ENCODE results near the gene ASTN2. TPM values are rescaled to one million over a fixed set of nuclear protein-coding genes. Genes with fewer than 3 reads are reported as not detected.

ASTN2 gene
- total RNA-seq, 2 experiments from 2014 or later, result 3.9 TPM

GRCh38 chr9:116661037-116661954, 753.6 kb downstream of the ASTN2 start:
- DNase-seq, result no peak
- no peaks in the 10 kb centered on the region for H3K36me3 Mint-ChIP-seq
- H3K4me3 Mint-ChIP-seq, result no peak overlapping the region
- no peak overlapping the region for H3K27ac Mint-ChIP-seq
- peaks cover 1% of the 10 kb centered on the region for H3K9me3 Mint-ChIP-seq
- no peaks in the 10 kb centered on the region for H3K4me1 Mint-ChIP-seq
- H3K27me3 Mint-ChIP-seq, result no peaks in the 10 kb centered on the region

DNA sequence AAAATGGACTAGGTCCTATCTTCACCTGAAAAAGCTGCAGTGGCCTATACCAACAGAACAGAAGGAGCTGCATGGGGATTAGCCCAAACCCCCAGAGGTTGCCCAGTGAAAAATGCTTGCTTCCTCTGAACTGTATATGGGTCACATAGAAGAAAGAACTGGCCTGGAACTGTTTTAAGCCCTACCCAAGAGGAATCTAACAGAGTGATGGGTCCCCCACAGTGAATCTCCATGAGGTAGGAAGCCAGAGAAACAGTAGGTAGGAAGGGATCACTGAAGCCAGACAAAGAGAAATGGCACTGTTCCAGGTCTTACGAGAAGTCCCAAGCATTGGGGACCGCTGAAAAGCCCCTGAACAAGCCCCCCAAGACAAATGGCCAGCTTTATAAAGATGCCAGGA, 756.6 kb downstream of the ASTN2 start:
- H3K9me3 Mint-ChIP-seq, result no peaks in the 10 kb centered on the region
- no peak overlapping the region for H3K27ac Mint-ChIP-seq
- DNase-seq, result no peak

DNA sequence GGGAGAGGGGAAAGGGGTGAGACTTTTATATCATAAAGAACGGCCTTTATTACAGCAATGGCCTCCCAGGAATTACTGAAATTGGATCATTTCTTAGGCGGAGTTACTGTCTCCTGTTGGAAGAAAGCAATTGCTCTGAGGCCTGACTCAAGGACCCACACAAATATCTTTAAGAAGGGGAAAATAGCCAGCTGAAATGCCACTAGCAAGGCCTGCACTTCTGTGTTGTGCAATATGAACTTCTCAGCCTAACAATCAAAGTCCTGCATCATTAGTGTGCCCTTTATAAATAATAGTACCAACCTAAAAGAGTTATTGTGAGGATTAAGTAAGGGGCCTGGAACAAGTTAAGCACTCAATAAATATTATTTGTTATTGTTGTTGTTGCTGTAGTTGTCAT, 757.9 kb downstream of the ASTN2 start:
- Mint-ChIP-seq H3K4me3 (no peak overlapping the region), H3K36me3 (no peaks in the 10 kb centered on the region), H3K27ac (no peak overlapping the region), H3K9me3 (no peaks in the 10 kb centered on the region), H3K4me1 (no peaks in the 10 kb centered on the region), H3K27me3 (no peaks in the 10 kb centered on the region)
- DNase-seq, result no peak

More for the DNA sequence above, 756.6 kb downstream of the ASTN2 start:
- Mint-ChIP-seq H3K4me3 (no peak overlapping the region), H3K4me1 (no peaks in the 10 kb centered on the region), H3K27me3 (no peaks in the 10 kb centered on the region), H3K36me3 (no peaks in the 10 kb centered on the region)

GRCh38 chr9:116656501-116656971, 758.3 kb downstream of the ASTN2 start:
- DNase-seq, result no peak
- peaks cover 2% of the 10 kb centered on the region for H3K36me3 Mint-ChIP-seq
- no peaks in the 10 kb centered on the region for H3K27me3 Mint-ChIP-seq
- no peaks in the 10 kb centered on the region for H3K4me1 Mint-ChIP-seq
- no peak overlapping the region for H3K27ac Mint-ChIP-seq
- no peaks in the 10 kb centered on the region for H3K9me3 Mint-ChIP-seq
- H3K4me3 Mint-ChIP-seq, result no peak overlapping the region

DNA sequence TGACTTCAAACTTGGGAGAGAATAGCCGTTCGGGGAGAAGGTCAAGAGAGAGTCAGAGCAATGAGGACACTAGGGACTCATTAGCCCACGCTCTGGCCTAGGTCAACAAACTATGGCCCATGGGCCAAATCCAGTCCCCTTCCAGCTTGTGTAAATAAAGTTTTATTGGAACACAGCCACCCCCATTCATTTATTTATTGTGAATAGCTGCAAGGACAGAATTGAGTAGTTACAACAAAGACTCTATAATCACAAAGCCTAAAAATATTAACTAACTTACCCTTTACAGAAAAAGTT, 760.9 kb downstream of the ASTN2 start:
- Mint-ChIP-seq H3K27ac (no peak overlapping the region), H3K36me3 (peaks cover 15% of the 10 kb centered on the region), H3K4me3 (no peak overlapping the region), H3K4me1 (no peaks in the 10 kb centered on the region), H3K9me3 (no peaks in the 10 kb centered on the region), H3K27me3 (no peaks in the 10 kb centered on the region)
- no peak for DNase-seq

DNA sequence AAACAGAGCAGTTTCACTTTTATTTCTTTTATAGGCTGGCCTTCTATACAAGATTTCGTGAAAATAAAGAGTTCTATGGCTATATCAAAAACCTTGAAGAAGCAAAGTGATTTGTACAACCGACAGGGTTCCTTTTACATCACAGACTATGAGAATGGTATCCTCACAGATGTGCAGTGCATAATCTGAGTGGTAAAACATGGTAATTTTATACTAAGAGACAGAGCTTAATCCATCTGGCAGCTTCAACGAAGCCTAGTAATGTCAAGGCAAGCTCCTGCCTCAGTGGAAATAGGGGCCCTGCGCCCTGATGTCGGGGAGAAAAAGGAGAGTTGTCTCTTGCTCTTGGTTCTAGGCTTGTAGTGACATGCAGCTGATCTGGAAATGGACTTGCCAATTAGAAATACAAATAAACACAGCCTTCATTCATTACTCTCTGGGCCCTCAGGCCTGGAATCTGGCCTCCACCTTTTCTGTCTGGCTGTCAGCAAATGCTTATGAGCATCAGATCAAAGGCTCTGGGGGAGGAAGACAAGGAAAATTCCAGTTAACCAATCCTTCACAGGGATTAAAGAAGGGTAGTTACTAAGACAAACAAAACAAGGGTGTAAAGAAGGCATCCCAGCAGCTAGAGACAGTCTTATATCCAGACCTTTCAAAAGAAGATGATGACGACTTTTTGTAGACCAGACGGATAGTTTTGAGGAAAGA, 761.4 kb downstream of the ASTN2 start:
- Mint-ChIP-seq H3K27me3 (no peaks in the 10 kb centered on the region), H3K4me1 (no peaks in the 10 kb centered on the region), H3K4me3 (no peak overlapping the region), H3K36me3 (peaks cover 15% of the 10 kb centered on the region), H3K27ac (no peak overlapping the region), H3K9me3 (no peaks in the 10 kb centered on the region)
- no peak for DNase-seq

DNA sequence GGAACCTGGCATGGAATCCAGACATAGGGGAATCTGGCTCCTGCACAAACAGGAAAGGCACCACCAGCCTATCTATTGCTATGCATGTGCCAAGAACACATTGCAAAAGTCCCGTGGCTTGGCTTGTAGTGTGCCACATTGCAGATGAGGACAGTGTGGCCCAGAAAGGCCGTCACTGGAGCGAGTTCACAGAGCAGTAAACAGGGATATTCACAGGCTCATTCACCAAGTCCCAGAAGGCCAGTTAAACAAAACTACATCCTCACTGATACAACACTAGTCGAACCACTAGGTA, 767.4 kb downstream of the ASTN2 start:
- H3K36me3 Mint-ChIP-seq, result peaks cover 17% of the 10 kb centered on the region
- H3K4me1 Mint-ChIP-seq, result no peaks in the 10 kb centered on the region
- H3K9me3 Mint-ChIP-seq, result no peaks in the 10 kb centered on the region
- H3K27ac Mint-ChIP-seq, result no peak overlapping the region
- H3K27me3 Mint-ChIP-seq, result no peaks in the 10 kb centered on the region
- no peak for DNase-seq
- no peak overlapping the region for H3K4me3 Mint-ChIP-seq

- Mint-ChIP-seq H3K9me3 (no peaks in the 10 kb centered on the region), H3K4me1 (no peaks in the 10 kb centered on the region), H3K36me3 (peaks cover 17% of the 10 kb centered on the region)
Measured at GRCh38 chr9:116646661-116647514, 768.0 kb downstream of the ASTN2 start.

GRCh38 chr9:116644091-116644688, 770.7 kb downstream of the ASTN2 start:
- no peak overlapping the region for H3K27ac Mint-ChIP-seq
- no peak overlapping the region for H3K4me3 Mint-ChIP-seq
- H3K27me3 Mint-ChIP-seq, result no peaks in the 10 kb centered on the region
- DNase-seq, result no peak
- H3K9me3 Mint-ChIP-seq, result no peaks in the 10 kb centered on the region
- peaks cover 2% of the 10 kb centered on the region for H3K36me3 Mint-ChIP-seq
- no peaks in the 10 kb centered on the region for H3K4me1 Mint-ChIP-seq

More at GRCh38 chr9:116646661-116647514, 768.0 kb downstream of the ASTN2 start:
- H3K27me3 Mint-ChIP-seq, result no peaks in the 10 kb centered on the region
- no peak overlapping the region for H3K4me3 Mint-ChIP-seq
- DNase-seq, result no peak
- H3K27ac Mint-ChIP-seq, result no peak overlapping the region

DNA sequence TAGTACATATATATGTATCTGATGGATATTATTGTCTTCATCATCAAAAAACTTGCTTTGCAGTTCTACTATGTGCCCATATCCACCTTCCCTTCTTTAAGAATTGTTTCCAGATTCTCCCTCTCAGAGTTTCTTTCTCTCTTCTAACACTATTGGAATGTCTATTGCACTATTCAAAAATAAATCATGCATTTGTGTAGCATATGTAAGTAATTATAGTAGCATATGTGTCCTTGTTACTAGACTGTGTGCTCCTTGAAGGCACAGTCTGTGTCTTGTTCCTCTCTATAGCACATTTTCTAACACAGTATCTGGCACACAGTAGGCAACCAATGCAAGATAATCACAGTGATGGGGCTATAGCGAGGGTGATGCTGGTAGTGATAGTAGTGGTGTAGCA, 771.2 kb downstream of the ASTN2 start:
- H3K9me3 Mint-ChIP-seq, result no peaks in the 10 kb centered on the region
- no peak overlapping the region for H3K4me3 Mint-ChIP-seq
- no peaks in the 10 kb centered on the region for H3K4me1 Mint-ChIP-seq
- H3K36me3 Mint-ChIP-seq, result peaks cover 2% of the 10 kb centered on the region
- no peaks in the 10 kb centered on the region for H3K27me3 Mint-ChIP-seq
- no peak for DNase-seq
- H3K27ac Mint-ChIP-seq, result no peak overlapping the region

- DNase-seq, result no peak
- H3K27me3 Mint-ChIP-seq, result no peaks in the 10 kb centered on the region
Measured at GRCh38 chr9:116641292-116642059, 773.4 kb downstream of the ASTN2 start.

GRCh38 chr9:116639251-116639741, 775.6 kb downstream of the ASTN2 start:
- no peak overlapping the region for H3K27ac Mint-ChIP-seq
- H3K27me3 Mint-ChIP-seq, result no peaks in the 10 kb centered on the region
- no peaks in the 10 kb centered on the region for H3K4me1 Mint-ChIP-seq
- no peak overlapping the region for H3K4me3 Mint-ChIP-seq
- H3K9me3 Mint-ChIP-seq, result no peaks in the 10 kb centered on the region
- H3K36me3 Mint-ChIP-seq, result peaks cover 10% of the 10 kb centered on the region
- DNase-seq, result no peak

More at GRCh38 chr9:116641292-116642059, 773.4 kb downstream of the ASTN2 start:
- Mint-ChIP-seq H3K9me3 (no peaks in the 10 kb centered on the region), H3K4me3 (no peak overlapping the region), H3K4me1 (no peaks in the 10 kb centered on the region), H3K27ac (no peak overlapping the region), H3K36me3 (peaks cover 12% of the 10 kb centered on the region)

- DNase-seq, result no peak
- H3K4me1 Mint-ChIP-seq, result peaks cover 4% of the 10 kb centered on the region
- no peaks in the 10 kb centered on the region for H3K27me3 Mint-ChIP-seq
- peaks cover 12% of the 10 kb centered on the region for H3K36me3 Mint-ChIP-seq
- no peak overlapping the region for H3K27ac Mint-ChIP-seq
- H3K9me3 Mint-ChIP-seq, result no peaks in the 10 kb centered on the region
- H3K4me3 Mint-ChIP-seq, result no peak overlapping the region
Measured at GRCh38 chr9:116635908-116636307, 778.9 kb downstream of the ASTN2 start.
